GM18502 (cell line): ENCODE data around the gene TPPP2.

Experiments used
- ATAC-seq: cut with Tn5 transposase; IDR thresholded peaks from one replicate; pipeline ENCODE4 v1.9.1; 2021; ENCODE audit warnings: mild to moderate bottlenecking; ENCODE audit not compliant: unreplicated experiment, poor library complexity

The TPPP2 gene

GRCh38 chr14:21073921-21074320 lies 43.9 kb downstream of the TPPP2 start:
- no peak for ATAC-seq

GRCh38 chr14:21074398-21075272 lies 44.6 kb downstream of the TPPP2 start:
- no peak for ATAC-seq

GRCh38 chr14:21075719-21076437 lies 45.9 kb downstream of the TPPP2 start:
- no peak for ATAC-seq

- no peak for ATAC-seq
Measured at GRCh38 chr14:21077672-21078071, 47.7 kb downstream of the TPPP2 start.

GRCh38 chr14:21078287-21078686 lies 48.3 kb downstream of the TPPP2 start:
- no peak for ATAC-seq

- no peak for ATAC-seq
Measured at GRCh38 chr14:21078726-21079125, 48.7 kb downstream of the TPPP2 start.

- ATAC-seq = no peak
Measured at GRCh38 chr14:21081521-21082142, 51.6 kb downstream of the TPPP2 start.
